Putamen (tissue), 1 donor: ENCODE data around the gene RASSF5.
"Not testable (repeated sequence)": the region's sequence is repeated elsewhere in the genome, so short reads cannot be mapped to it uniquely, and the experiment has no call there.

Experiments used
- DNase-seq: peaks from one replicate; pipeline ENCODE4 v3.0.0-alpha.2; 2016; ENCODE audit warnings: low spot score

RASSF5 gene

GRCh38 chr1:206477110-206477509 is 30.2 kb upstream of the RASSF5 start:
- no peak for DNase-seq

GRCh38 chr1:206477581-206478380 is 29.6 kb upstream of the RASSF5 start:
- no peak for DNase-seq

- no peak for DNase-seq
These were observed 28.6 kb upstream of the RASSF5 start for GRCh38 chr1:206478746-206479145.

- no peak for DNase-seq
These were observed 27.9 kb upstream of the RASSF5 start for GRCh38 chr1:206479183-206480125.

- DNase-seq, result no peak
These were observed 27.1 kb upstream of the RASSF5 start for GRCh38 chr1:206480211-206480610.

GRCh38 chr1:206482611-206483010 is 24.7 kb upstream of the RASSF5 start:
- DNase-seq, result no peak

GRCh38 chr1:206483864-206484263 is 23.5 kb upstream of the RASSF5 start:
- DNase-seq, result not testable (repeated sequence)

- DNase-seq, result no peak
These were observed 22.4 kb upstream of the RASSF5 start for GRCh38 chr1:206484901-206485300.

GRCh38 chr1:206486995-206487788 is 20.1 kb upstream of the RASSF5 start:
- DNase-seq, result no peak

- DNase-seq, result no peak
These were observed 19.4 kb upstream of the RASSF5 start for GRCh38 chr1:206487970-206488369.

GRCh38 chr1:206488466-206488865 is 18.9 kb upstream of the RASSF5 start:
- no peak for DNase-seq

- peak; percentile 45 for DNase-seq
These were observed 17.2 kb upstream of the RASSF5 start for GRCh38 chr1:206489980-206490770.

- no peak for DNase-seq
These were observed 16.4 kb upstream of the RASSF5 start for GRCh38 chr1:206490771-206491405.

GRCh38 chr1:206491616-206492015 is 15.7 kb upstream of the RASSF5 start:
- DNase-seq, result no peak

- DNase-seq, result no peak
These were observed 14.7 kb upstream of the RASSF5 start for GRCh38 chr1:206492589-206492988.

GRCh38 chr1:206493279-206493678 is 14.1 kb upstream of the RASSF5 start:
- no peak for DNase-seq

- no peak for DNase-seq
These were observed 12.3 kb upstream of the RASSF5 start for GRCh38 chr1:206495011-206495461.

- no peak for DNase-seq
These were observed 11.8 kb upstream of the RASSF5 start for GRCh38 chr1:206495493-206496046.

- DNase-seq, result no peak
These were observed 11.1 kb upstream of the RASSF5 start for GRCh38 chr1:206496131-206496793.

GRCh38 chr1:206497363-206497762 is 10.0 kb upstream of the RASSF5 start:
- no peak for DNase-seq
